NCI-H1436 treated with DMSO at 0.1 percent for 48 hours (cell line): Measurements from ENCODE around the gene CALN1.

Source experiments
- DNase-seq: peaks from one replicate; lab custom pipeline; 2025; lab: John Stamatoyannopoulos, UW

The CALN1 gene

DNA sequence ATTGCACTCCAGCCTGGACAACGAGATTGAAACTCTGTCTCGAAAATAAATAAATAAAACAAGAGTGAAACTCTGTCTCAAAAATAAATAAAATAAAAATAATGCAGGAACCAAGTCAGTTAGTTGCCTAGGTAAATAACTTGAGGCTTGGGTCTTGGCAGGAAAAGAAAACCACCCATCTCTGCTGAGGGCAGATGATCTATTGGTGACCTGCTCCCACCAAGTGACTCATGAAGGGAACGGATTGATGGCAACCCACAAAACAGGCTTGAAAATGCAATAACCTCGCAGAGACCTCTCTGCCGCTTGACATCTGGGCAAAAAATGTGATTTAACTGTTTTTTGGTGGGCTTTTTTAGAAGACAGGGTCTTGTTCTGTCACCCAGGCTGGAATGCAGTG, 86.6 kb downstream of the CALN1 start:
- DNase-seq, result no peak

GRCh38 chr7:72321637-72322036, 90.5 kb downstream of the CALN1 start:
- DNase-seq, result no peak

DNA sequence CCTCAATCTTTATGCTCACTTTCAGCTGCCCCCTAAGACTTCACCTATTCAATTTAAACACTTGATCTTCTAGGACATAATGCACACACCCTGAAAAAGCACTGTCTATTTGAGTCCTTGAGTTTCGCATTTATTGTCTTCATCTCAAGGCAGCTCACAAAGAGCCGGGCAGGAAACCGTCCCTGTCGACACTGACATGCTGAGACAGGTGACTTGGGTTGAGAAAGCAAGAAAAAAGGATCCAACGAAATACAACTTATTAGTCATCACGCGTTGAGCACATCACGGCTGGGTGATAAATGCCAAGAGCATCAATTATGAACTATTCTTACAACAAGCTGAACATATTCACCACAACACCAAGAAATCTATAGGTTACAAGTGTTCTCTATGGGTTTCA, 91.1 kb downstream of the CALN1 start:
- no peak for DNase-seq

DNA sequence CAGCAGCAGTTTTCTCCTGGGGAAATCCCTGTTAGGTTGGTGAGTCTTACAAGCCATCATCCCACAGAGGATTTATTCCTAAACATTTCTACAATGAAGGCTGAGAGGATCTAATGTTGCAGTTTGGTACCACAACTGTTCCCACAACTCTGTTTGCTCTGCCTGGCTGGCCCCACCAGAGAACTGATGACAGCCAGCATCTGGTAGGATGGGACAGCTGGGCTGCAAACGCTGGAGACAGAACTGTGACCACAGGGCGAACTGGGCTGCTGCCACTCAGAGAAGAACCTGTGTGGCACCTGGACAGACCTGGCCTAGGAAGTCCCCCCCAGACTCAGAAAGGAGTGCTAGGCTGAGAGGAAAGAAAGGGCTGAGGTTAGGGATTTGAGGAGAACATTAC, 94.8 kb downstream of the CALN1 start:
- DNase-seq, result no peak

- no peak for DNase-seq
Observed at GRCh38 chr7:72316148-72316547, 96.0 kb downstream of the CALN1 start.

- no peak for DNase-seq
Observed at GRCh38 chr7:72313906-72314305, 98.2 kb downstream of the CALN1 start.

GRCh38 chr7:72310301-72310700, 101.8 kb downstream of the CALN1 start:
- DNase-seq, result no peak

DNA sequence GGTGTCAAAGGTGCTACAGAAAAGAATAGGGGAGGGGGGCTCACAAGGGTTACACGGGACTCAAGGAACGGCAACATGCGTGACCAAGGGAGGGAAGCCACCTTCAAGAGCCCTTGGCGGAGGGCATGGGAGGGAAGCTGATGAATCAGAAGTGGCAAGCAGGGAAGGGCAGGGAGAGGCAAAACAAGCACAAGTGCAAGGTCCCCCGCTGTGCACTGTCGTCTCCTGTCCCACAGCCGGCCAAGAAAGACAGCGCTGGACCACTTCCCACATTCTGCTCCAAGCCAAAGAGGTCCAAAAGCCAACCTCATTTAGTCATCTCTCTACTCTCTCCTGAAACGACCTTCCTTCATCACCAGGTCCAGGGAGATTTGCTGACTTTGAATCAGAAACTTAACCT, 102.7 kb downstream of the CALN1 start:
- no peak for DNase-seq

GRCh38 chr7:72308986-72309385, 103.2 kb downstream of the CALN1 start:
- DNase-seq, result no peak

DNA sequence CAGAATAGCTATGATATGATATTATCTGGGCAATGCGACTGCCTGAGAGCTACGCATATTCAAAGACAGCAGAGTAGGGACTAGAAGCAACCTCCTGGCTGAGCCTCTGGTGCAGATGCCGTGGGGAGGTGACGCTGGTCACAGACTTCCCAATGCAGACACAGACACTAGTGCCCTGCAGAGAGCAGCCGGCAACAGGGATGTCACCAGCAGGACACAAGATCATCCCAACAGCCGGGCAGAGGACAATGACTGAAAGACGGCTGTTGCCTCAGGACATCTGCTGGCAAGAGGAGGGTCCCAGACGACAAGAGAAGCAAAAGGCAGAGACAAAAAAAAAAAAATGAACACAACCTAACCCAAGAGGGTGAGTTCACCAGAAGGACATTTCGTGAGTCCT, 104.6 kb downstream of the CALN1 start:
- no peak for DNase-seq

DNA sequence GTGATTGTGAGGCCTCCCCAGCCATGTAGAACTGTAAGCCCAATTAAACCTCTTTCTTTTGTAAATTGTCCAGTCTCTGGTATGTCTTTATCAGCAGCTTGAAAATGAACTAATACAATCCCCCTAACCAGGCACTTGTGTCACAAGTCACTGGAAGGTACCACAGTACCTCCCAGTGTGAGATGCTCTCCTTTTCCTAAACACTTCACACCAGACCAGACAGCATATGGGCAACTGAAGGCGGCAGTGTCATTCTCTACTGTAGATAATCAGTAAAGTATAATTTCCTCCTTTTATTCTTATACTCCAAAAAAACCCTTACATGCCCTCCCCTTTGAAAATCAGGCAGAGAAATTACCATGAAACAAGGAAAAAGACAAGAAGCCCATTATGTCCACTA, 113.2 kb downstream of the CALN1 start:
- DNase-seq, result no peak

DNA sequence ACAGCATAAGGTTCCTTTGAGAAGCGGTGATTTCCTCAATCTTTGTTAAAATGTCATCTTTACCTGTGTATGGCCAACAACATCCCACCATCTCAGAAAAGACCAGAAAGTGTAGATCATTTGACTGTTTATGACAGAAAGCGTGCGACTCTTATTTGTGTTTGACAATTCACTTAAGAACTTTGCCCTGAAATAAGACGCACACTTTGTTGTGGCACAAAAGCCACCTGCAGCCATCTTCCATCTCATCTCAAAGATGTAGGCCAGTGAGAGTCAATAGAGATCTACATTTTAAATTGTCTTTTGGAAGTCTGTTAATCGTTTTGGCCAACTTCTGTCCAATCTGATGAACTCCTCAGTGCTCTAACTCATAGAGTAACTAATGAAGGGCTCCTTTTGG, 114.0 kb downstream of the CALN1 start:
- DNase-seq, result no peak

GRCh38 chr7:72297636-72298035, 114.5 kb downstream of the CALN1 start:
- DNase-seq, result no peak

GRCh38 chr7:72292794-72293193, 119.3 kb downstream of the CALN1 start:
- DNase-seq, result no peak

- no peak for DNase-seq
Observed at GRCh38 chr7:72292118-72292517, 120.0 kb downstream of the CALN1 start.

DNA sequence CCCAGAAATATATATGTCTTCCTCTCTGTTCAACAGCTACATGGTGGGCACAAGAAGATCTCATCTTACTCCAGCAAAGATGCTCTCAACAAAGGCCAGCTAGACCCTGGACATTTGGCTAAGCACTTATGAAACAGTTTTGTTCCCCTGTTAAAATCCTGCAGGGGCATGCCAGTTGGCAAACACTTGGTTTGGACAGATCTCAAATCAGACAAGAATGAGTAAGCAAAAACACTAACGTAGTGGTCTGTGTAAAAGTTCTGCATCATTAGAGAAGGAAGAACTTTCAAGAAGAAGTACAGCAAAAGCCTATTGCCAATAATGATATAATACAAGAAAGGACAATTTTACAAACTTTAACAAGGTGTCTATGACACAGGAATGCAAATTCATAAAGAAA, 125.6 kb downstream of the CALN1 start:
- no peak for DNase-seq

DNA sequence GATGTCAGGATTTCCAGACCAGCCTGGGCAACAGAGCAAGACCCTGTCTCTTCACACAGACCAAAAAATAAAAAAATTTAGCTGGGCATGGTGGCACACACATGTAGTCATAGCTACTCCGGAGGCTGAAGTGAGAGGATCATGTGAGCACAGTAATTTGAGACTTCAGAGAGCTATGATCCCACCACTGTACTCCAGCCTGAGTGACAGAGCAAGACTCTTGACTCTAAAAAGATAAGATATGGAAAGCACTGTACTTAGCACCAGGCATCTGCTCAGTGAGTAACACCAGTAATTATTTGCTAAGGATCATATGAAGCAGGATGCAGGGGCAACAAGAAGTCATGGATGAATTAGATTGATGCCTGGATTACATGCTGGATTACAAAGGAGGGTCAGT, 128.8 kb downstream of the CALN1 start:
- DNase-seq, result no peak

- DNase-seq, result no peak
Observed at GRCh38 chr7:72281308-72281707, 130.8 kb downstream of the CALN1 start.

- DNase-seq, result no peak
Observed at GRCh38 chr7:72279203-72279602, 132.9 kb downstream of the CALN1 start.

GRCh38 chr7:72278550-72278949, 133.6 kb downstream of the CALN1 start:
- no peak for DNase-seq

DNA sequence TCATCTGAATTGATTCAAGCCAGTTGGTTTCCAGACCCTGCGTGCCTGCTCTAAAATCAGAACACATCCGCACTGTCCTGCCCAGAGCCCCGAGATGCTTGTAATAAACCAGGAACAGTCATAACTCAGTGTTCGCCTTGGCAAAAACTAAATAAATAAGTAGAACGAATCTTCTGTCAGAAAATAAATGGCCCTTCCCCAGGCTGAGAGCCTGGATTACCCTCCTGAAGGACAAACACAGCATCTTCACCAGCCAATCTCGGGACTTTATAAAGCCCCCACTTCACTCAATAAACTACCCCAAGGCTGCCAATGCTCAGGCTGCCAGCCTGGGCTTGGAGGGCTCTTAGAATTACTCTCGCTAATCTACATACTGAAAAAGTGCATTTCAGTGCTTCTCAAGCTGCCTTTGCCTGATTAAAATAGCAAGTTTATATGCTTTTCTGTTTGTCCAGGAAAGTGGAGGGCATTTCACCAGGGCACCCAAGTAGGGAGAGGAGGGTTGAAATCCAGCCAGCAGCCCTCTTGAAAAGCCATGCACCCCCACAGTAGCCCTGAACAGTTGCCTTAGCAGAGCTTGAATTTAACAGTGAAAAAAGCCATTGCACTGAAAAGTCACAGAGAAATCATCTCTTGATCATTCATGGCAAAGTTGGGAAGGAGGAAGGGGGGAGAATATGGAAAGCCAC, 136.6 kb downstream of the CALN1 start:
- no peak for DNase-seq

GRCh38 chr7:72272479-72272878, 139.7 kb downstream of the CALN1 start:
- no peak for DNase-seq

GRCh38 chr7:72268796-72269195, 143.3 kb downstream of the CALN1 start:
- no peak for DNase-seq

DNA sequence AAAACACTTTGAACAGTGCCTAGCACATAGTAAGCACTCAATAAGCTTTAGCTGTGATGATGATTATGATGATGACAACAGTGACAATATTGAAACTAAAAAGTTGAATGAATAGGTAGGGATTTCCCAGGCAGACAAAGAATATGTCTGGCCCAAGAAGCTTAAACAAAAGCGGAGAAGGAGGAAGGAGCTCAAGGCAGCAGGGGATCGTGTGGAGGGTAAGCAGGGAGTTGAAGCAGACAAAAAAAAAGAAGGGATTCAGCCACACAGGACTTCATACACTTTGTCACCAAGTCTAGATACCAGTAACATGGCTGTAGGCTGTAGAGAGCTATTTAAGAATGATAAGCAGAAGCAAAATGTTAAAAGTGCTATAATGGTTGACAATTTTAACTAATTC, 144.0 kb downstream of the CALN1 start:
- no peak for DNase-seq
